SH-SY5Y (cell line): ENCODE data around the gene CRYBG1.

Experiments
- GATA2 ChIP-seq: IDR thresholded peaks from 2 replicates; pipeline ENCODE4 v1.6.1; 2011; ENCODE audit warnings: mild to moderate bottlenecking, low read depth, low read length
- GATA3 ChIP-seq: IDR thresholded peaks from 2 replicates; pipeline ENCODE4 v1.6.1; 2011; ENCODE audit warnings: low read depth, mild to moderate bottlenecking, low read length, moderate library complexity

GRCh38 chr6:106440546-106440945, 80.0 kb downstream of the CRYBG1 start:
- TF ChIP-seq GATA2 = no peak
- TF ChIP-seq GATA3 = no peak
